HG03108 (cell line): ENCODE data around the gene CCDC43.
"Not testable (repeated sequence)": the region's sequence is repeated elsewhere in the genome, so short reads cannot be mapped to it uniquely, and the experiment has no call there.

ENCODE experiments used
- ATAC-seq: cut with Tn5 transposase; IDR thresholded peaks from one replicate; pipeline ENCODE4 v1.9.1; 2021; ENCODE audit warnings: moderate library complexity; ENCODE audit not compliant: unreplicated experiment

CCDC43 gene

GRCh38 chr17:44672479-44673093, 17.0 kb downstream of the CCDC43 start:
- no peak for ATAC-seq

GRCh38 chr17:44666006-44666405, 23.6 kb downstream of the CCDC43 start:
- no peak for ATAC-seq

DNA sequence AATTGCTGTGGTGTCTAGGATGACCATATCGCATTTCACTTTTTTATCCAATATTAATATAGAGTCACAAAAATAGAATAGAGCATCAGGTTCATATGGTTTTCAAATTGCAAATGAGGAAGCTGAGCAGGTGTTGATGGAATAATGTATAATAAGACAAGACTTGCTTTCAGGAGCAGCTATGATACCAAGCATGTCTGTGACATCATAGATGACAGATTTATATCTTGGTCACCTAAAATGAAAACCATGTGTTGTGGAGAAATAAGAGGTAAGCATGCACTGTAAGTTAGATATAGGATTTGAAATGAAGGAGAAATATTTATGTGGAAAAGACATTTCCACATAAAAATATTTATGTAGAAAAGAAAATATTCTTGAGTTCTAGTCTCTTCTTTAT, 24.7 kb downstream of the CCDC43 start:
- ATAC-seq = no peak

DNA sequence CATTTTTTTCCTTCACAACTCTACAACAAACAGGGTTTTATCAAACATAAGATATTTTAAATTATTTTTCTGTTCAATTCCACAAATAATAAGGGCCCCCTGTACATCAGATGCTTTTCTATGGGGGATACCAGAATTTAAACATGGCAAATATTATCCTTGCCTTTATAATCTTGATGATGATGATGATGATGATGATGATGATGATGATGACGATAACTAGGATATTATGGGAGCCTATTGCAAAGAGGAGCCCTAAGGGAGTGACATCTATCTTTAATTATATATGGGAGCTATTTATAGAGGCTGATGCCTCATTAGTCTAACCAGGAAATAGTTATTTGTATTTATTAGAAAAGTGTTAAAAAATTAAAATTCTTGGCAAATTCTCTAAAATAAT, 26.5 kb downstream of the CCDC43 start:
- ATAC-seq = no peak

GRCh38 chr17:44661835-44662234, 27.7 kb downstream of the CCDC43 start:
- no peak for ATAC-seq

DNA sequence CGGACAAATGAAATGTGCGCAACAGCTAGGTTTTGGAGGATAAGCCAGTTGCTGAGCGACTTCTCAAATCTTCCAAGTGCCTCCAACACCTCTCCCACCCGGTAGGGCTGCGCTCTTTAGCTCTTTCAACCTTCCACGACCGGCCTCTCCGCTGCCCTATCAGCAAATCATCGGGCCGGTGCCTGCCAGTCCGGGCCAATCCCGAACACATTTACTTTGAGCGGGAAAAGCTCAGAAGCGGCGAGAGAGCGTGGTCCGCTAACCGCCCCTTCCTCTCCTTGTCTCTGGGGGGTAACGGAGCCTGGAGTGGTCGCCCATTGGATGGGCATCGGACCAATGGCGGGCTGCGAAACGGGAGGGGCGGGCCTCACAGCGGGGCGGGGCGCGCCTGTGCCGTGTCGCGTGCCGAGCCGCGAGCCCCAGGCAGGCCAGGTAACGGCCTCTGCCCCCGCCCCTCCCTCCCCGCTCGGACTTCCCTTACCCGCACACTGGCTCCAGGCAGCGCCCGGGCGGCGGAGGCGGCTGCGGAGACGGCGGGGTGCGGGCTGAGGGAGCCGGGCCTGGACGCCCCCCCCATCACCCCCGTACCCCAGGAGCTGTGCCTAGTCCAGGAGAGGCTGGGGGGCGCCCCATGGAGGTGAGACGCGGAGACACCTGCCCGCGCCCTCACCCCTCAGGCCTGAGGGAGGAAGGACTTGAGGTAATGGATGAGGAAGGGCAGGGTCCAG, 33.4 kb downstream of the CCDC43 start, which contains the start of gene MEIOC:
Gene MEIOC, plus strand, starts transcription at position 486 of the 728 bp plus-strand sequence. Its CDS starts 146 bp downstream, at position 632.
- no peak for ATAC-seq

GRCh38 chr17:44653954-44654353, 35.6 kb downstream of the CCDC43 start:
- no peak for ATAC-seq

- no peak for ATAC-seq
These were observed 36.2 kb downstream of the CCDC43 start for GRCh38 chr17:44653384-44653783.

GRCh38 chr17:44652727-44653126, 36.8 kb downstream of the CCDC43 start:
- no peak for ATAC-seq

GRCh38 chr17:44651228-44651627, 38.3 kb downstream of the CCDC43 start:
- ATAC-seq = no peak

- ATAC-seq = no peak
These were observed 40.6 kb downstream of the CCDC43 start for GRCh38 chr17:44648963-44649362.

- no peak for ATAC-seq
These were observed 41.8 kb downstream of the CCDC43 start for GRCh38 chr17:44647736-44648135.

- ATAC-seq = no peak
These were observed 43.3 kb downstream of the CCDC43 start for GRCh38 chr17:44646280-44646679.

GRCh38 chr17:44645341-44645740, 44.2 kb downstream of the CCDC43 start:
- no peak for ATAC-seq

DNA sequence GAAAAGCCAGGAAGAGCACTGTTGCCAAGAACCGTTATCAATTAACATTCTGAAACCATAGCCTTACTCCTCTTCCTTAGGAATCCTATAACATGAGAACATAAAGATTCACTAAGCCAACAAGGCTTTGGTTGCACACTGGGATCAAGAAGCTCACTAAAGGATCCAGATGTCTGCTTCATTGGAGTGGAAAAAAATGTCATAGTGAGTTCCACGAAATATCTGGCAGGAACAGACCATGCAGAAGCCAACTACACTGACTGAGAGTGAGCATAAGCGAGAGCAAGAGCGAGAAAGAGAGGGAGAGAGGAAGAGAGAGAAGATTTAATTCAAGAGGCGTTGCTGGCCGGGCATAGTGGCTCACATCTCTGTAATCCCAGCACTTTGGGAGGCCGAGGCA, 46.7 kb downstream of the CCDC43 start:
- no peak for ATAC-seq

DNA sequence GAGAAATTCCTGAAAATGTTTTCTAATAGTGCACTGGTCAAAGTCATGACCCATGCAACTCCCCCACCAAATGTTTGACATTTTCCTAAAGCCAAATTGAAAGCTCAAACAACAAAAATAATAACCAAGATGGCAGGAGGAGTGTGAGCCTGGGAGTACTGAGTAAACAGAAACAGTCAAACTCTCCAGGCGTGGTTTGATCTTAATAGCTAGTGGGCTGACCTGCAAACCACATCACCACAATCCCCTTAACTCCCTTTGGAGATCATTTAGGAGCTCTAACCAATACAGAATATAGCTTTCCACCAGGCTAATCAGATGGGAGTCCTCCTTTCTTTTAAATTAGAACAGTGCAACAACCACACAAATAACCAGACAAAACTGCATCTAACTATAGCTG, 52.5 kb downstream of the CCDC43 start:
- ATAC-seq = no peak

GRCh38 chr17:44636562-44636961, 53.0 kb downstream of the CCDC43 start:
- ATAC-seq = no peak

- ATAC-seq = not testable (repeated sequence)
These were observed 55.2 kb downstream of the CCDC43 start for GRCh38 chr17:44634401-44634800.

DNA sequence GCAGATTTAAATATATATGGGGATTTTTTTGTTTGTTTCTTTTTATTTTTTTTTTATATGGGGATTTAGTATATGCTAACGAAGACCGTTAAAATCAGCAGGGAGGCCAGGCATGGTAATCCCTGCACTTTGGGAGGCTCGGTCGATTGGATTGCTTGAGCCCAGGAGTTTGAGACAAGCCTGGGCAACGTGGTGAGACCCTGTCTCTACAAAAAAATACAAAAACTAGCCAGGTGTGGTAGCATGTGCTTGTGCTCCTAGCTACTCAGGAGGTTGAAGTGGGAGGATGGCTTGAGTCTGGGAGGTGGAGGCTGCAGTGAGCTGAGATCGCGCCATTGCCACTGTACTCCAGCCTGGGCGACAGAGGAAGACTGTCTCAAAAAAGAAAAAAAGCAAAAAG, 55.6 kb downstream of the CCDC43 start:
- ATAC-seq = no peak

GRCh38 chr17:44630703-44631102, 58.9 kb downstream of the CCDC43 start:
- no peak for ATAC-seq

GRCh38 chr17:44629314-44629713, 60.3 kb downstream of the CCDC43 start:
- no peak for ATAC-seq
